H1 (cell line): ENCODE data around the gene ACTL9. TPM values are rescaled to one million over a fixed set of nuclear protein-coding genes. Genes with fewer than 3 reads are reported as not detected.
"Not testable (repeated sequence)": the region's sequence is repeated elsewhere in the genome, so short reads cannot be mapped to it uniquely, and the experiment has no call there.

Source experiments
- CTCF ChIA-PET: fragments of 300-600 bp; sonication (Branson Sonifier 250); formaldehyde crosslinking; loops from one replicate; lab custom pipeline; 2021; ENCODE audit not compliant: partially characterized antibody; lab: Charles Lee
- POLR2A ChIA-PET: fragments of 300-600 bp; sonication (Branson Sonifier 250); formaldehyde crosslinking; loops from one replicate; lab custom pipeline; 2021; ENCODE audit warnings: inconsistent platforms; ENCODE audit not compliant: partially characterized antibody; lab: Charles Lee
- DNase-seq, 2 experiments: peaks; one replicate each; pipeline versions ENCODE4 v3.0.0 to v3.0.0-alpha.2; 2010 to 2022; ENCODE audit warnings: low spot score in 2 of 2, low read depth in 1 of 2, mixed read lengths in 1 of 2
- FAIRE-seq: peaks from 2 replicates; lab custom pipeline; 2011; peaks lifted over from hg19 to GRCh38; lab: Jason Lieb, UNC
- H2AFZ ChIP-seq: 2 replicates; pipeline ENCODE4 v1.8.1; 2012; ENCODE audit warnings: low read length, inconsistent platforms
- H2AK5ac ChIP-seq: 2 replicates; pipeline ENCODE4 v1.6.1; 2013; ENCODE audit warnings: low read depth, low read length
- H2BK120ac ChIP-seq: replicated peaks from 2 replicates; pipeline ENCODE3; 2013; ENCODE audit warnings: low read depth, low read length, inconsistent platforms
- H2BK12ac ChIP-seq: 2 replicates; pipeline ENCODE4 v1.6.1; 2013; ENCODE audit warnings: low read depth, low read length
- H2BK15ac ChIP-seq: 2 replicates; pipeline ENCODE4 v1.6.1; 2013; ENCODE audit warnings: low read length
- H2BK20ac ChIP-seq: 2 replicates; pipeline ENCODE4 v1.6.1; 2013; ENCODE audit warnings: low read length
- H2BK5ac ChIP-seq: 2 replicates; pipeline ENCODE4 v1.6.1; 2013; ENCODE audit warnings: low read depth, low read length
- H3K14ac ChIP-seq: 2 replicates; pipeline ENCODE4 v1.6.1; 2013; ENCODE audit warnings: inconsistent platforms; ENCODE audit not compliant: insufficient read length
- H3K18ac ChIP-seq: 2 replicates; pipeline ENCODE4 v1.6.1; 2013; ENCODE audit warnings: low read length; ENCODE audit errors: extremely low read depth
- H3K23ac ChIP-seq: 2 replicates; pipeline ENCODE4 v1.6.1; 2013; ENCODE audit warnings: inconsistent platforms; ENCODE audit not compliant: insufficient read length
- H3K23me2 ChIP-seq: 2 replicates; pipeline ENCODE4 v1.6.1; 2013; ENCODE audit warnings: low read depth, low read length
- H3K27ac ChIP-seq: 2 replicates; pipeline ENCODE4 v1.6.1; 2011; ENCODE audit warnings: low read depth, low read length, inconsistent platforms
- H3K27me3 ChIP-seq, 4 experiments: replicated peaks in 1 of 4; 1 replicate in 1 of 4; 2 replicates in 3 of 4; pipeline versions ENCODE4 v1.6.1 to v1.8.1; 2011 to 2013; ENCODE audit warnings: low read length in 3 of 4, mild to moderate bottlenecking in 3 of 4, inconsistent platforms in 2 of 4, mixed read lengths in 2 of 4, moderate library complexity in 1 of 4; ENCODE audit not compliant: control insufficient read depth in 3 of 4, insufficient read depth in 3 of 4; ENCODE audit errors: extremely low read depth in 1 of 4
- H3K36me3 ChIP-seq, 4 experiments: 2 replicates each; pipeline versions ENCODE4 v1.6.1 to v1.8.1; 2011 to 2013; ENCODE audit warnings: mild to moderate bottlenecking in 4 of 4, low read length in 3 of 4, moderate library complexity in 2 of 4, control low read depth in 1 of 4, inconsistent platforms in 1 of 4; ENCODE audit not compliant: insufficient read depth in 4 of 4, control insufficient read depth in 2 of 4
- H3K4ac ChIP-seq: replicated peaks from 2 replicates; pipeline ENCODE3; 2013; ENCODE audit warnings: low read length, low read depth, mixed read lengths, inconsistent platforms; ENCODE audit not compliant: insufficient read length
- H3K4me1 ChIP-seq, 4 experiments: replicated peaks in 1 of 4; 1 replicate in 1 of 4; 2 replicates in 3 of 4; pipeline versions ENCODE4 v1.6.1 to v1.8.1; 2011 to 2013; ENCODE audit warnings: low read length in 3 of 4, inconsistent platforms in 2 of 4, mixed read lengths in 1 of 4; ENCODE audit not compliant: insufficient read depth in 4 of 4, control insufficient read depth in 3 of 4
- H3K4me2 ChIP-seq, 2 experiments: 2 replicates each; pipeline versions ENCODE4 v1.6.1 to v1.8.1; 2011 to 2013; ENCODE audit warnings: low read depth in 2 of 2, low read length in 2 of 2, control low read depth in 1 of 2, inconsistent platforms in 1 of 2, mild to moderate bottlenecking in 1 of 2; ENCODE audit not compliant: insufficient read depth in 1 of 2
- H3K4me3 ChIP-seq, 4 experiments: fragments of 200-600, 300-600 bp in 1 of 4; sonication (generic), shearing (Covaris generic), sonication (Bioruptor Twin) in 1 of 4; 2 replicates each; pipeline versions ENCODE4 v1.5.1 to v1.8.1; 2011 to 2016; ENCODE audit warnings: low read length in 4 of 4, low read depth in 3 of 4, control low read depth in 2 of 4, inconsistent platforms in 2 of 4, mild to moderate bottlenecking in 2 of 4, mixed read lengths in 1 of 4, moderate library complexity in 1 of 4; ENCODE audit not compliant: insufficient read depth in 2 of 4; ENCODE audit errors: extremely low read depth in 1 of 4
- H3K56ac ChIP-seq: replicated peaks from 2 replicates; pipeline ENCODE3; 2013; ENCODE audit warnings: low read depth, mild to moderate bottlenecking, mixed read lengths, low read length, inconsistent platforms; ENCODE audit not compliant: insufficient read length
- H3K79me1 ChIP-seq: 2 replicates; pipeline ENCODE4 v1.6.1; 2013; ENCODE audit warnings: low read depth, low read length, control low read depth
- H3K79me2 ChIP-seq, 2 experiments: 2 replicates each; pipeline versions ENCODE4 v1.6.1 to v1.8.1; 2012 to 2013; ENCODE audit warnings: low read length in 2 of 2, mild to moderate bottlenecking in 2 of 2, inconsistent platforms in 1 of 2; ENCODE audit not compliant: insufficient read depth in 2 of 2, control insufficient read depth in 1 of 2
- H3K9ac ChIP-seq, 4 experiments: replicated peaks in 1 of 4; 1 replicate in 1 of 4; 2 replicates in 3 of 4; pipeline versions ENCODE4 v1.6.1 to v1.8.1; 2011 to 2013; ENCODE audit warnings: low read depth in 3 of 4, low read length in 3 of 4, control low read depth in 2 of 4, mild to moderate bottlenecking in 2 of 4, moderate library complexity in 2 of 4, inconsistent platforms in 1 of 4; ENCODE audit errors: extremely low read depth in 1 of 4
- H3K9me3 ChIP-seq, 2 experiments: 2 replicates each; pipeline versions ENCODE4 v1.6.1 to v1.8.1; 2012 to 2013; ENCODE audit warnings: mild to moderate bottlenecking in 2 of 2, moderate library complexity in 2 of 2, control low read depth in 1 of 2, inconsistent platforms in 1 of 2, low read depth in 1 of 2, low read length in 1 of 2, mixed read lengths in 1 of 2; ENCODE audit not compliant: insufficient read depth in 2 of 2
- H4K20me1 ChIP-seq, 2 experiments: replicated peaks in 1 of 2; 2 replicates each; pipeline versions ENCODE3 to v1.8.1; 2011 to 2013; ENCODE audit warnings: inconsistent platforms in 2 of 2, low read length in 2 of 2, mild to moderate bottlenecking in 1 of 2; ENCODE audit not compliant: insufficient read depth in 2 of 2, control insufficient read depth in 1 of 2
- H4K5ac ChIP-seq: 2 replicates; pipeline ENCODE4 v1.6.1; 2013; ENCODE audit warnings: low read length, low read depth, mixed read lengths, inconsistent platforms; ENCODE audit not compliant: insufficient read length
- H4K8ac ChIP-seq: 2 replicates; pipeline ENCODE4 v1.8.0; 2013; ENCODE audit warnings: mild to moderate bottlenecking, moderate library complexity, low read length, inconsistent platforms; ENCODE audit not compliant: insufficient read depth; ENCODE audit errors: extremely low read depth
- H4K91ac ChIP-seq: replicated peaks from 2 replicates; pipeline ENCODE3; 2013; ENCODE audit warnings: low read length, mixed read lengths, inconsistent platforms; ENCODE audit not compliant: insufficient read length
- whole genome bisulfite sequencing, 2 experiments: shearing (Covaris generic) in 1 of 2; methylation state at CpG; one replicate each; pipeline versions ENCODE4 v1.1.6 to v1.1.7; 2013 to 2015; ENCODE audit warnings: low lambda C conversion rate in 2 of 2, mixed read lengths in 2 of 2, inconsistent platforms in 1 of 2, low coverage in 1 of 2, missing lambda C conversion rate in 1 of 2; ENCODE audit not compliant: insufficient replicate concordance in 2 of 2, insufficient coverage in 1 of 2, insufficient read length in 1 of 2; ENCODE audit errors: extremely low coverage in 1 of 2, missing lambda C conversion rate in 1 of 2; 5-methylcytosine and 5-hydroxymethylcytosine counted together
- polyA plus RNA-seq, 7 experiments: library from polyadenylated mRNA; depleted of rRNA in 3 of 7; stranded (reverse) in 5 of 7; unstranded in 2 of 7; fragments of >200 nt in 5 of 7; fragments of 200-250 nt in 2 of 7; gene quantifications; 1 replicate in 5 of 7; 2 replicates in 1 of 7; 4 replicates in 1 of 7; pipeline versions ENCODE4 v1.2.1 to v1.2.3, GENCODE V29; 2011 to 2013; ENCODE audit warnings: missing spikeins in 2 of 7, mixed read lengths in 2 of 7
- total RNA-seq: library from RNA; stranded (reverse); fragmentation: NEBNext Ultra II Directional; extraction: Animal tissue kit (Norgen Biotek cat#: 25700); gene quantifications from 2 replicates; pipeline ENCODE4 v1.2.1, GENCODE V29; 2021

The ACTL9 gene
- total and polyA plus RNA-seq, 2 of the 8 experiments (the other 6 are each of a cell fraction or from before 2014, with no cell fraction given): not detected

DNA sequence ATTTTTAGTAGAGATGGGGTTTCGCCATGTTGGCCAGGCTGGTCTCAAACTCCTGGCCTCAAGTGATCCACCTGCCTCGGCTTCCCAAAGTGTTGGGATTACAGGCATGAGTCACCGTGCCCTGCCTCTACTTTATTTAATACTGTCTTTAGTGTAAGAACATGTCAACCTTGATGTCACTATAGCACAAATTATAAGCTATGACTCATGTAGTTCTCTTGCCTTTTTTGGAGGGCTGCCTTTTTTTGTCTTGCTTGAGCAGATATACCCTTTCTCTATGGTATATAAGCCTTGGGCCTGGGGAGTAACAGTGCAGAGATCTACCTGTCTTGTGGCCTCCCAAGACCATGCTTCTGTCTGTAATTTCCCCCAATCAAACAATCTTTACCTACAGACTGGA is 6.7 kb upstream of the ACTL9 start:
- H3K23me2 ChIP-seq, H2AK5ac ChIP-seq, H3K4ac ChIP-seq, H2BK12ac ChIP-seq, H3K79me1 ChIP-seq, H3K9me3 ChIP-seq, H3K14ac ChIP-seq, H3K56ac ChIP-seq, CTCF ChIA-PET, H4K8ac ChIP-seq, H3K27me3 ChIP-seq, H3K79me2 ChIP-seq, FAIRE-seq, H3K4me3 ChIP-seq, H3K4me2 ChIP-seq, H3K4me1 ChIP-seq, H2AFZ ChIP-seq, POLR2A ChIA-PET, DNase-seq, H2BK5ac ChIP-seq, H4K20me1 ChIP-seq, H3K36me3 ChIP-seq, H3K23ac ChIP-seq, H4K5ac ChIP-seq, H3K18ac ChIP-seq, H2BK15ac ChIP-seq, H2BK120ac ChIP-seq, H2BK20ac ChIP-seq, H3K27ac ChIP-seq, H3K9ac ChIP-seq, H4K91ac ChIP-seq: not testable (repeated sequence)
- WGBS, 2 experiments: 86% methylated on average over 3 of the region's 3 CpGs; no CpG with 5 or more reads in 1 of the 2 experiments
